Stimulated activated naive CD8-positive, alpha-beta T cell treated with anti-CD3 and anti-CD28 coated beads, Interleukin-15, Interleukin-2, amounts not matched to agents 100 U/mL and 50 U/mL, for 24 hours (primary cell): Measurements from ENCODE around the gene UCN2.
"Not testable (repeated sequence)": the region's sequence is repeated elsewhere in the genome, so short reads cannot be mapped to it uniquely, and the experiment has no call there.

Experiments used
- ATAC-seq: fragments of 150-1000 bp; cut with Tn5 transposase; one replicate; pipeline ENCODE4 v1.10.0; 2021
- DNase-seq: peaks from one replicate; pipeline ENCODE4 v3.0.0; 2021

The UCN2 gene

DNA sequence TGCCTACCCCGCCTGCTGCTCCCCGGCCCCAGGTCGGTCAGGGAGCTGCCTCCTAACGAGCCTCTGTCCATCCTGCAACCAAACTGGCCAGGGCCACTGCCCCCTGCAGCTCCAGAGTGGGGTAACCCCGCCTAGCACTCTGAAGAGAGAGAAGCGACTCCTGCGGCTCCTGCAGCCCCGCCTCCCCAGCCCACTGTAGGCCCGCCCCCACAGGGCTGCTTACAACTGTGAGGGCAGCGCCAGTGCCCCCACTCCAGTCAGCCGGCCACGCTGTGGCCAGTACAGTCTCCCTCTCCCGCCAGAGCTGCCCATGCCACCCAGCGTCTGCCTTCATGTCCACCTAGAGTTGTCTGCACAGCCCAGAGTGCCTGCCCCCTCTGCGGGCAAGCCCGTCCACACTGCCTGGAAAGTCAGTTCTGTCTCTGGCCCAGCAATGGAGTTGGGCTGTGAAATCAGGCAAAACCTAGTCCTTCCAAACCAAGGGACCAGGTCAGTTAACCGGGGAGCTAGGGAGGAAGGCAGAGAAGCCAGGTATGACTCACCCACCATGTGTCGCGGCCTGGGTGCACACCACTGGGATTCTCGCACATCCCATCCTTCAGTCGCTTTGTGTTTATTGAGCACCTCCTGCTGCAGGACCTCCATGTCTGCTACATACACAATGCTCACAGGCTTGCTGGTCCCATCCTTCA lies 2.4 kb downstream of the UCN2 start:
- no peak for ATAC-seq
- DNase-seq = peak; percentile 38

DNA sequence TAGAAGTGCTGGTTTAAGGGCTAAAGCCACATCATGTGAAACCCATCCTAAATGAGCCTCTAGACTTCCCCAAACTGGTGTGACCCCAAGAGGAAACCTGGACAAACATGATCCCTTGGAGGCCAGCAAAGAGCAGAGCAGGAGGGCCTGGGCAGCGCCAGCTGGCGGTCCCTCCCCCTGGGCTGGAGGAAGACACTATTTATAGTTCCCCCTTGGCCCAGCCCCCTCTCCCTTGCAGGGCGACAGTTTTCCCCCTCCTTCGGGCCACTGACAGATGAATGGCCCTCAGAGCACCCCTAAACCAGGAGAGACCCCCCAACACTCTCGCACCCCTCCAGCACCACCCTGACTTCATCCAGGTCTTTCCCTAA lies 2.9 kb downstream of the UCN2 start:
- no peak for ATAC-seq
- DNase-seq = no peak

DNA sequence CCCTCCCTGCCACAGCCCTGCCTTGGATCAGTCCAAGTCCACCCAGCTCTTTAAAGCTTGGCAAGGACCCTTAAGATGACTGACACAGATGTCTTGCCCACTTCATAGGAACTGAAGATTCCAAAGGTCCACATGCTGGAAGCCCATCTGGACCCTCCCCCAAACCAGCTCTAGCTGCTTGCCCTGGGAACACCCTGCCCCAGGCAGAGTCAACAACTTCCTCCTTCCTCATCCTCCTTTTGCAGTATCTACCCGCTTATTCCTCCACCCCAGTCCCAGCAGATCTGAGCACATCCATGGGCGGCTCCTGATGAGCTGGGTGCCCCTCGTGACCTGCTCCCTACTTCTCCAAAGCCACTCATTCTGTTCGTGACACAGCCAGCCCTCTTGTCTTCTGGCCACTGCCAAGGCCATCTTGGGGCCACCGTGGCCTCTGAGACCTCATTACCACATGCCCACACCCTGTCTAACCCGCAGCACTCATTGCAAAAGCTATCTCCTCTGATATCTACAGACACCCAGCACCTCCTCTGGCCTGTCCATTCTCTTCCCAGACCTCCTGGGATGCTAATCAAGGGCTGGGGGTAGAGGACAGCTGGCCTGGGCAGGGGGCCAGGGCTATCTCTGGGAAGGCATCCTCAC lies 5.0 kb downstream of the UCN2 start:
- no peak for DNase-seq
- ATAC-seq = no peak

DNA sequence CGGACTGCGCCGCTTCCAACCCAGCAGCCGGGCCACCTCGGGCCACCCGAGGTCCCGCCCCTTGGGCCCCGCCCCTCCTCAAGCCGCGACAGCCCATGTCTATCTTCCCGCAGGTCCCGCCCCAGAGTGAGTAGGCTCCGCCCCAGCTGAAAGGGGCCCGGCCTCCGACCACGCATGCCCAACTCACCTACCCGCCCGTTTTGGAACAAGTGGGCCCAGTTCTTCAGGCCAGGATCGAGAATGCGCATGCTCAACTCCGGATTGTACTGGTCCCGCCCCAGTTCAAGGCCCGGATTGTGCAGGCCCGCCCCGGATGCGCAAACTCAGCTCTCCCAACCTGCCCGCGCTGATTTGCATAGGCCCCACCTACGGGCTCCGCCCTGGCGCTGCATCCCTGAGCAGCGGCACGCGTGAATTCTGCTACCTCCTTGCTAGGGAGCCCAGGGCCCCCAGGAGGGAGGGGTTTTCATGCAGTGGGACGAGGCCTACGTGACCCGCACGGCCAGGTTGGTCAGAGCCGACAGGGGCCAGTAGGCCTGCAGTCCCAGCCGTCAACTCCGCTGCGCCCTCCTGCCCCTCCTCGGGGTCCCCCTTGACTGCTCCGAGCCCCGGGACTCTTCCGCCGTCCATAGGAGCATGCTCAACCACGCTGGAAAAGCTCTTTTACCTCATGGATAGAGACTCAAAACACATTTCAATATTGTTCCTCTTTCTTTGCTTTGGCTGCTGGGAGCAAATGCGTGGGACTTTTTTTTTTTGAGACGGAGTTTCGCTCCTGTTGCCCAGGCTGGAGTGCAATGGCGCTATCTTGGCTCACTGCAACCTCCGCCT lies 6.6 kb downstream of the UCN2 start, which contains the start of gene PFKFB4:
PFKFB4 (minus strand) TSS at position 8 of the 831 bp plus-strand sequence. CDS start 26 bp downstream, outside the sequence.
- ATAC-seq (peak; percentile 89), DNase-seq (peak; percentile 100)

DNA sequence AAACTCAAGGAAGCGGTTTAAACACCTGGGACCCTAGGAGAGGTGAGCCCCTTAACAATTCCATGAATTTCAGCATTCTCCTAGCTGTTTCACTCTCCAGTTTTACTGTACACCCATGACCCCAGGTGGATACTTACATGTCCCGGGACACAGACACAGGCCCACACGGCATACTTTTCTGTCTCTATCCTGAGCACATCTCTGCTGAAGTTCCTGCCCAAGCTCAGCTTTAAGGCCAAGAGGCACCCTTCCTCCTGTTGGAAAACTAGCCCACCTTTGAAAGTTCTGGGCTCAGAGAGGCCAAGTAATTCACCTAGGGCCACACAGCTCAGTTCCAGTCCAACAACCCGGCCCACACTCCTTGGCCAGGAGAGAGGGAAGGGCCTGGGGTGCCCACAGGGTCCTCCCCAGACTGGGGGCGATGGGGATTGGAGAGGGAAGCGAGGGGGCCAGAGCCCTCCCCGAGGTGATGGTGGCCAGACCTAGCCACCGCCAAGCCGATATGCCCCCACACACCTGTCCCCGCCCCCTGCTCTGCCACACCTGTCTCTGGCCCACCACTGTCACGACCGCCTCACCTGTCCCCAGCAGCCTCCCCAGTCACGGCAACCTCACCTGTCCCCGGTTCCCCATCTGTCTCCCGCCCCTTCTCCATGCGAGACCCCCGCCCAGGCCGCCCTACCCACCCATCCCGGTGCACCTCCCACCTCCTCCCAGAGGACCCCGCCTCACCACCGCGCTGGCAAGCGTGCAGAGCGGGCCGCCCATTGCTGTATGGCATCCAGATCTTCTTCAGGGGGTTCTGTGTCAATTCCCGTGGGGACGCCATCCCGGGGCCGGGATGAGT lies 7.4 kb downstream of the UCN2 start:
- ATAC-seq (no peak), DNase-seq (no peak)

DNA sequence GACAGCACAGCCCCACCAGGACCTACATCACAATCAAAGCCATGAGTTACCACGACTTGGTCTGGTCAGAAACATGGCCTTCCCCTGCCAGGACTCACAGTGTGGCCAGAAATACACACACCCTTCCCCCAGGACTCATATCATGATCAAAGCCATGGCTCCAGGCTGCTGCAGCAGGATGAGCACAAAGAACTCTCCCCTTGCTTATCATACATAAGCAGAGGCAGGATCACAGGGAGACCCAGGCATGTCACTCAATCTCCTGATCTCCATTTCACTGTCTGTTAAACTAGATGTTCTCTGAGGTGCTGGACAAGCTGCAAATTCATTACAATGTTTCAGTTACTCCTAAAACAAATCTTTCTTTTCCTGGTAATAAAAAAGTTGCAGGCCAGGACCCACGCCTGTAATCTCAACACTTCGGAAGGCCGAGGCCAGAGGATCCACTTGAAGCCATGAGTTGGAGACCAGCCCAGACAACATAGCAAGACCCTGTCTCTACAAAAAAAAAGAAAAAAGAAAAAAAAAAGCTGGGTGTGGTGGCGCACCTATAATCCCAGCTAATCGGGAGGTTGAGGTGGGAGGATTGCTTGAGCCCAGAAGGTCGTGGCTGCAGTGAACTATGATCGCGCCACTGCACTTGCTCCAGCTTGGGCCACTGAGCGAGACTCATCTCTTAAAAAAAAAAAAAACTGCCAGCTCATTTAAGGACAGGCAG lies 8.2 kb downstream of the UCN2 start:
- DNase-seq = no peak
- no peak for ATAC-seq

DNA sequence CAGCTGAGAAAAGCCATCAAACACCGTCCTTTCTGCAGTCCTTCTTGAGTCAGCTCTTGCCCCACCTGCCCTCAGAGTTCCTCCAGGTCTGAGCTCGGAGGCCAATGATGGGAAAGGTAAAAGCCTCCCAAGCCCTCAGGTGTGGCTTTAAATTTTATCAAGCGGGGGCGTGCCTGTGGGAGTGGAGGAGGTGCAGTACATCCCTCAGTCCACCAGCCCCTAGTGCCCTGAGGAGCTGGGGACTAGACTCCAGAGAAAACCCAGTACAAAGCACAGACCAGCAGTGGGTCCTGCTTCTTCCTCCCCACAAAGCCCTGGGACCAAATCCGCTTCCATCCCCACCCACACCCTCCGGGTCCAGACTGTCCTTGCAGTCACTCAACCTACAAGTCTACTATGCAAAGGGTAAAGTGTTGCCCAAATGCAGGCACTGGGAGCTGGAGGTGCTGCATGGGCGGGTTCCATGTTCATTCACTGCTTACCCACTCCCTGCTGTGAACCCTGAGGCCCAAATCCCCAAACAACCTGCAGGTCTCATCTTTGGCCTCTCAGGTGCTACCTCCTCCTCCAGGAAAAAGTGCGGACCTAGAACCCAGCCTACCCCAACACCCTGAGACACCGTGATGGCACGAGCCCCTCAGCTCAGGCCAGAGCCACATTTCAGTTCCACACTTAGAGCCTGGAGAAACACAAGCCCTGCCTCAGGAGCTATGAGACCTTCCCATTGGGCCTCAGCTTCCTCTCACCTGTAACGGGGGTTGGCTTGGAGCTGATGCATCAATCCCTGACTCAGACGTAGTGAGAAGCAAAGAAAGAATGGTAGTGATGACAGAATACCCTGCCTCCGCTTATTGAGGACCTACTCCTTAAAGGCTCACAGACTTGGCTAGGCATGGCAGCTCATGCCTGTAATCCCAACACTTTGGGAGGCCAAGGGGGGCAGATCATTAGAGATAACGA lies 9.4 kb downstream of the UCN2 start:
- no peak for DNase-seq
- no peak for ATAC-seq

DNA sequence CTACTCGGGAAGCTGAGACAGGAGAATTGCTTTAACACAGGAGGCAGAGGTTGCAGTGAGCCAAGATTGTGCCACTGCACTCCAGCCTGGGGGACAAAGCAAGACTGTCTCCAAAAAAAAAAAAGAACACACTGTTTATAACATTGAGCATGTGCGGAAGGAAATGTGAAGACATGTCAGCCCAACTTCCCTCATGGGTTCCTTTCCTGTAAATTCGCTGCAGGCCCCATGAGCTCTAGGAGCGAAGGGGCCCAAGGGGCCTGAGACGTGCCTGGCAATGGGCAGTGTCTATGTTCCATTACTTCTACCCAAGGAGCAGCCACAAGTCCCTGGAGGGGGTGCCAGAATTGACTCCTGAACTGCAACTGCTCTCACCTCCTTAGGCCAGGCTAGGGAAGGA lies 10.2 kb downstream of the UCN2 start:
- ATAC-seq = no peak
- no peak for DNase-seq

DNA sequence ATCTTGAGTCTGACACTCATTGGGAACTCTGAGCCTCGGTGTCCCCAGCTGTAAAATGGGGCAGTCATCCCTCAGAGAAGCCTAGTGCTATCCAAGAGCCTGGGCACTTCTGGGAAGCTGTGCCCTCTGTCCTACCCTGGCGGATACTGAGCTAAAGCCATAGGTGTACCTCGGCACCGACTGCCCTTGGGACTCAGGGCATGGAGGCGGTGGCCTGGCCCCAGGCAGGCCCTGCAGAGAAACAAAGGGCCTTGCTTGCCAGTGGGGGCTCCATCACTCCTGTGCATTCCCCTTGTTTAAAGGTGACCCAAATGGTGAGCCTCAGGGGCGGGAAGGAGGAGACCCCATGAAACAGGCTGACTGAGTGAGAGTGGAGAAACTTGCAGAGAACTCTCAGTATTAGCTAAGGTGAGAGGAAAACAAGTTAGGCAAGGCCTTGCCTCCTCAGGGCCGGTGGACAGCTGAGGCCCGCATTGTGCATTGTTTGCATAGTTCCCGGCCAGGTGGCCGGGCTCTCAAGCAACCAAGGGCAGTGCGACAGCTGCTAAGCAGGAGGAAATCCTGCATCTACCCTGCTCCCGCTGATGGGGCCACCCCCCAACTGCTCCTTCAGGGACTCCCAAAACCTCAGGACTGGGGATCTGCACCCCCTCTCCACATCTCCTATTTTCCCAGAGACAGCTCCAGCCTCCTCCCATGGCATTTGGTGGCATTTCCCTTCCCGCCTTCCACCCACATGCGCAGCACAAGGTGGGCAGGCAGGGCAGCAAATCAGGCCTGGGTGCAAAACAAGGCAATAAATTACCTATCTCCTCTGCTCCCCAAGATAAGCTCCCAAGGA lies 11.2 kb downstream of the UCN2 start:
- ATAC-seq (no peak), DNase-seq (no peak)

DNA sequence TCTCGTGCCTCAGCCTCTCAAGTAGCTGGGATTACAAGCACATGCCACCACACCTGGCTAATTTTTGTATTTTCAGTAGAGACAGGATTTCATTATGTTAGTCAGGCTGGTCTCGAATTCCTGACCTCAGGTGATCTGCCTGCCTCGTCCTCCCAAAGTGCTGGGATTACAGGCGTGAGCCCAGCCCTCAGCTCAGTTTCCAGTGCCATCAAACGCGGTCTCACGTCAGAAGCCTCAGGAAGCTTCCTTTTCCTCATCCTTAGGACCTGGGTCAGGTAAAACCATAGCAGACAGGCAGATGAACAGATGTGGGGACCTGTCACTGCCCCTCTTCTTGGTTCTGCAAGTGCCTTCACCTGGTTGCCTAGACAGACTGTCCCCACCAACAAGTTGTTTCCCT lies 11.9 kb downstream of the UCN2 start:
- ATAC-seq = not testable (repeated sequence)

DNA sequence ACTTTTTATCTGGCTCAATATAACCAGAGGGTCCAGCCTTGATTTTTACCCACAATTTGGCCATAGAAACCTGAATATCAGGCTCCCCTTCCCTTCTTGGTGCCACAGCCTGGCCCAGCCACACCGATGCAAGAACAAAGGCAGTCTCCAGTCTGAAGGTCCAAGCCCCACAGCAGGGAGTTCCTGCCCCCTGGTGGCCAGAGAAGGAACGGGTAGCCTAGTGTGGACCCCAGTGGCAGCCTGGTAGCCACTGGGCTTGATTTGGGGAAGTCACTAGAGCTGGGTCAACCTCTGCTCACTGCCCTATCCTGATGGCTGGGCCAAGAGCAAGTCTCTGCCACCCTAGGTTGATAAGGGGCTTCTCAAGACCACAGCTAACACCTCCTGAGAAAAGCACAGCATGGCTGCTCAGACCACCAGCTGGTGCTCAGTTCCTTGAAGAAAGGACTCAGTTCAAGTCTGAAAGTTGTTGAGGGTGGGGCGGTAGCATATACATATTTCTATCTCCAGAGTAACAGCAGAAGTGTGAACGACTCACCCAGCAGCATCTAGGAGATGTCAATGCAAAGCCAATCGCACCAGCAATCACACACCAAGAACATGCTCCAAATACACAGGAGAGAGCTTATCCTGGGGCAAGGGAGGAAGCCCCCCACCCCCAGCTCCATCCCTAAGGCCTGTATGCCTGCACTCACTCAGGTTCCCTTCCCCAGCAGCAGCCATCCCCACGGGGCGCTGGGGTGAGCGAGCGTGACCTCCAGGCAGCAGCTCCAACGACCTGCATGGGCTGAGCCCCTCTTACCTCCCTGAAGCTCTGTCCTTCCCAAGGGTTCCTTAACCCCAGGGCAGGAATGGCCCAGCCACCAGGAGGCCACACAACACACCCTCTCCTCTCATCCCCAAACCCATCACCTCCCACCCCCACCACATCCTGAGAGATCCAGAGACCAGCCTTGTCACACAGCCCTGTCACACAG lies 14.6 kb downstream of the UCN2 start:
- ATAC-seq (peak; percentile 88), DNase-seq (peak; percentile 88)

More for the DNA sequence above, 11.9 kb downstream of the UCN2 start:
- not testable (repeated sequence) for DNase-seq

DNA sequence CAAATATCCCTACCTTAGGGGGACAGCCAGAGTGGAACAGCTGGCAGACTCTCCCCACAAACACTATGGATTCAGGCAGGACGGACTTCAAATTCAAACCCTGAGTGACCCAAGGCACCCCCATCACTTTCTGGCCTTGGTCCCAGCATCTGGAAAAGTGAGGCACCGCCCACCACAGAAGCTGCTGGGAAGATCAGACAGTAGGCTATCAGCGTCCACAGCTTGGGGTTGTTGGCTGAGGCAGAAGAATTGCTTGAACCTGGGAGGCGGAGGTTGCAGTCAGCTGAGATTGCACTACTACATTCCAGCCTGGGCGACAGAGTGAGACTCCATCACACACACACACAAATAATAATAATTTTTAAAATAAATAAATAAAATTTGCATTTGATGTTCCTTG lies 15.5 kb downstream of the UCN2 start:
- DNase-seq (no peak), ATAC-seq (no peak)

DNA sequence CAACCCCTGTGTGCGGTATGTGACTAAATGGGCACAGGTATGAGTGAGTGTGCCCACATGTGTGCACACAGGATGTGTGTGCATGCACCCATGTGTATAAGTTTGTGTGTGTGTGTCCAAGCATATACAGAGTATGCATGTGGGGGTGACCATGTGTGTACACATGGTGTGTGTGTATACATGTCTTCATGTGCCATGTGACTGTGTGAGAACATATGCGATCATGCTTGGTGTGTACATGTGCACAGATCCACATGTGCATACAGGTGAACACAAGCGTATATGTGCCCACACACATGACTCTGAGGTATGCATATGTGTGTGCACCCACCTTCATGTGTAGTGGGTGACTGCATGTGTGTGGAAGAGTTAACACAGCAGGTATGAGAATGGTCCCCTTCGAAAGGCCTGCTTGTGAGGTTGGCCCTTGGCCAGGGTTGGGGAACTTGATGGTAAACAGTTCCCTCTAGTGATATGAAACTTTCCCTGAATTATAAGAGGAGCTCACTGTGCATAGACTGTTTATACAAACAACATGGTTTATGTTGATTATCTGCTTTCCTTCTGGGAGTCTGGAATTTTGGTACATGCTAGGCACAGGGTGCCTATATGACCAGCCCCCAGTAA lies 17.3 kb downstream of the UCN2 start:
- DNase-seq (no peak), ATAC-seq (no peak)

DNA sequence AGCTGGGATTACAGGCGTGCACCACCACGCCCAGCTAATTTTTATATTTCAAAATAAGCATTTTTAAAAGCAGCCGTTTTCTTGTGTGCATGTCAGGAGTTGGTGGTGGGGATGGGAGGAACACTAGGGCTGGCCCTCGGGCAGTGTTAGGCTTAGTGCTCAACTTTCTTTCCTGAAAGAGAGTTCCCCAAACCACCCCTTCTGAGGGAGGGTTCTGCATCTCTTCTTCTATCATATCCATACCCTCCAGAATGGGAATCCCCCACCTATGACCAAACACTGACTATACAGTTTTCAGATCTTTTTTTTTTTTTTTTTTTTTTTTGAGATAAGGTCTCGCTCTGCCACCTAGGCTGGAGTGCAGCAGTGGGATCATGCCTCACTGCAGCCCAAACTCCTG lies 19.4 kb downstream of the UCN2 start:
- ATAC-seq (no peak), DNase-seq (no peak)

DNA sequence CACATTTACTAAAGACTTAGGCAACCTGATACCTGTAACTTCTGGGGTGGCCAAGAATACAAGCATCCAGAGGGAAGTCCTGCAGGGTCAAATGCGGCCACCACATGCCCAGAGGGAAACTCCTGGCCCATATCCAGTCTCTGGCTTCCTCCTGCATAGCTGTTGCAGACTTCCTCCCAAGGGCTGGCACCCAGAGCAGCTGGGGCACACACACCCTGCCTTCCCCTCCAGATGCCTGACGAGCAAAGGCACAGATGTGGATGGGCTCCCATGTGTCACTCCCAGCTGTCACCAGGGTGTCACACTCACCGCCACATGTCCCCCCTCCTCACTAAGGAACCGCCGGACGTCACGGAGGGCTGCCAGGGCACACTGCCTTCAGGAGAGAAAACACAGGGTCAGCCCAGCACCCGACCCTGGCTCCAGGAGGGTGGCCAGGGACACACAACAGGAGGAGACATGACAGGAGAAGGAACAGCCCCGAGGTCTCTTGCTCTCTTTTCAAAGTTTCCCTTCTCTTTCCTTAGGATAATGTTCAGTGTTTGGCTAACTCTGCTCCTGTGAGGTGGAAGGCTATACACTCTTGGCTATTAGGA lies 20.2 kb downstream of the UCN2 start:
- no peak for DNase-seq
- no peak for ATAC-seq

DNA sequence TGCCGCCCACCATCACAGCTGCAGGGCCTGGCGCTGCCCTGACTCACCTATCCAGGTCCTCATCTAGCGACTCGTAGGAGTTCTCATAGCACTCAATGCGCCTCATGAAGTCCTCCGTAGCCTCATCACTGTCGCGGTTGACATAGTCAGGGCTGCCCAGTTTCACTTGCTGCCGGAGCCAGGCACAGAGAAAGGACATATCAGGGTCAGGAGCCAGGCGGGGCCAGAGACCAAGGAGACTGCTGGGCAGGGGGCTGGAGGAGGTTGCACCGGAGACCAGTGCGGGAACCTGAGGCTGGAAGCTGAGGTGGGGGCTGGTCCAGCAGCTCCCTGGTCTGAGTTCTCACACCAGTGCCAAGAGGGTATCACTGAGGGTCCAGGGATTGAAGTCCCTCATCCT lies 25.1 kb downstream of the UCN2 start:
- DNase-seq (no peak), ATAC-seq (no peak)

DNA sequence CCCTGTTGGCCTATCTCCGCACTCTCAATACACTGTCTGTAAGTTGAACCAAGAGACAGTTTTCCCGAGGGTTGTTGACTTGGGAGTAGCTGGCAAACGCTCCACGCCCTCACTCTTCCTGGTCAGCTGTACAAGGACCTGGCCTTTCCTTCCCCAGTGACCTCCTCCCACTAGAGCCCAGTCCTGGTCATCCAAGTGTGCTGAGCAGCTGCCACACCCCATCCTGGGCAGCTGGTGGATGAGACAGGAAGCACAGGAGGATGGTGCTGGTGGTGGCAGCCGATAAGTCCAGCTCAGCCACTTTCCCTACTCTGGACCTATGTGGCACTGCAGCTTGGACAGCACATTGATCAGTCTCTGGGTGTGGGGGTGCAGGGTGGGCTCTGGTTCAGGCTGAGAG lies 26.8 kb downstream of the UCN2 start:
- ATAC-seq (no peak), DNase-seq (no peak)
